ENCODE measurements around the gene CFAP100. TPM values are rescaled to one million over a fixed set of nuclear protein-coding genes. Genes with fewer than 3 reads are reported as not detected.

Gene CFAP100
- total RNA-seq, 1 donor from 2014 or later: not detected

- H3K9me3 Mint-ChIP-seq (ENCODE audit: unreplicated experiment): no peaks in the 10 kb centered on the region
- no peak for TF ChIP-seq CTCF (IDR thresholded peaks at IDR 0.05; ENCODE audit: unreplicated experiment)
- no peak for DNase-seq (ENCODE audit: low spot score)
- H3K4me1 Mint-ChIP-seq (ENCODE audit: unreplicated experiment): peaks cover 2% of the 10 kb centered on the region
- H3K4me3 Mint-ChIP-seq (ENCODE audit: unreplicated experiment): no peak overlapping the region
- peaks cover 7% of the 10 kb centered on the region for H3K27me3 Mint-ChIP-seq (ENCODE audit: unreplicated experiment)
- H3K27ac Mint-ChIP-seq (ENCODE audit: unreplicated experiment): no peak overlapping the region
- H3K36me3 Mint-ChIP-seq (ENCODE audit: low read depth, unreplicated experiment): no peaks in the 10 kb centered on the region
Observed at GRCh38 chr3:126416943-126417342, 22.2 kb downstream of the CFAP100 start.

GRCh38 chr3:126417515-126417914 lies 22.8 kb downstream of the CFAP100 start:
- DNase-seq (ENCODE audit: low spot score): no peak
- Mint-ChIP-seq H3K36me3 (ENCODE audit: low read depth, unreplicated experiment) (no peaks in the 10 kb centered on the region), H3K27ac (ENCODE audit: unreplicated experiment) (no peak overlapping the region), H3K4me1 (ENCODE audit: unreplicated experiment) (peaks cover 2% of the 10 kb centered on the region), H3K9me3 (ENCODE audit: unreplicated experiment) (no peaks in the 10 kb centered on the region), H3K4me3 (ENCODE audit: unreplicated experiment) (no peak overlapping the region), H3K27me3 (ENCODE audit: unreplicated experiment) (peaks cover 7% of the 10 kb centered on the region)
- no peak for TF ChIP-seq CTCF (IDR thresholded peaks at IDR 0.05; ENCODE audit: unreplicated experiment)

- no peak for TF ChIP-seq CTCF (IDR thresholded peaks at IDR 0.05; ENCODE audit: unreplicated experiment)
Observed at GRCh38 chr3:126417981-126418530, 23.3 kb downstream of the CFAP100 start.

GRCh38 chr3:126418661-126419131 lies 24.0 kb downstream of the CFAP100 start:
- DNase-seq (ENCODE audit: low spot score): no peak
- Mint-ChIP-seq H3K9me3 (ENCODE audit: unreplicated experiment) (no peaks in the 10 kb centered on the region), H3K4me1 (ENCODE audit: unreplicated experiment) (peaks cover 2% of the 10 kb centered on the region), H3K27ac (ENCODE audit: unreplicated experiment) (no peak overlapping the region), H3K36me3 (ENCODE audit: low read depth, unreplicated experiment) (no peaks in the 10 kb centered on the region), H3K4me3 (ENCODE audit: unreplicated experiment) (no peak overlapping the region), H3K27me3 (ENCODE audit: unreplicated experiment) (peaks cover 2% of the 10 kb centered on the region)
- TF ChIP-seq CTCF (IDR thresholded peaks at IDR 0.05; ENCODE audit: unreplicated experiment): no peak

More at GRCh38 chr3:126417981-126418530, 23.3 kb downstream of the CFAP100 start:
- DNase-seq (ENCODE audit: low spot score): no peak
- Mint-ChIP-seq H3K4me3 (ENCODE audit: unreplicated experiment) (no peak overlapping the region), H3K27ac (ENCODE audit: unreplicated experiment) (no peak overlapping the region), H3K9me3 (ENCODE audit: unreplicated experiment) (no peaks in the 10 kb centered on the region), H3K27me3 (ENCODE audit: unreplicated experiment) (peaks cover 6% of the 10 kb centered on the region), H3K36me3 (ENCODE audit: low read depth, unreplicated experiment) (no peaks in the 10 kb centered on the region), H3K4me1 (ENCODE audit: unreplicated experiment) (peaks cover 2% of the 10 kb centered on the region)

GRCh38 chr3:126419151-126419703 lies 24.5 kb downstream of the CFAP100 start:
- H3K27me3 Mint-ChIP-seq (ENCODE audit: unreplicated experiment): peaks cover 2% of the 10 kb centered on the region
- no peaks in the 10 kb centered on the region for H3K36me3 Mint-ChIP-seq (ENCODE audit: low read depth, unreplicated experiment)
- H3K9me3 Mint-ChIP-seq (ENCODE audit: unreplicated experiment): no peaks in the 10 kb centered on the region
- peaks cover 2% of the 10 kb centered on the region for H3K4me1 Mint-ChIP-seq (ENCODE audit: unreplicated experiment)
- H3K4me3 Mint-ChIP-seq (ENCODE audit: unreplicated experiment): no peak overlapping the region
- DNase-seq (ENCODE audit: low spot score): no peak
- no peak for TF ChIP-seq CTCF (IDR thresholded peaks at IDR 0.05; ENCODE audit: unreplicated experiment)
- H3K27ac Mint-ChIP-seq (ENCODE audit: unreplicated experiment): no peak overlapping the region

All from endothelial cell (in vitro differentiated cells).